Osteocyte (in vitro differentiated cells): ENCODE results near the gene TMA7B. TPM values are rescaled to one million over a fixed set of nuclear protein-coding genes. Genes with fewer than 3 reads are reported as not detected.
A peak's percentile ranks its signal among the peaks of the same experiment; 100 is the strongest.

Experiments used
- DNase-seq: peaks from one replicate; pipeline ENCODE4 v3.0.0; 2021; ENCODE audit warnings: mixed read lengths; ENCODE audit not compliant: unreplicated experiment; ENCODE audit errors: extremely low spot score
- H3K27ac Mint-ChIP-seq: one replicate; pipeline ENCODE4 v1.8.0; 2021; ENCODE audit warnings: mild to moderate bottlenecking, mixed read lengths; ENCODE audit not compliant: unreplicated experiment
- H3K27me3 Mint-ChIP-seq: one replicate; pipeline ENCODE4 v1.8.0; 2021; ENCODE audit warnings: mixed read lengths; ENCODE audit not compliant: unreplicated experiment
- H3K36me3 Mint-ChIP-seq: one replicate; pipeline ENCODE4 v1.8.0; 2021; ENCODE audit warnings: mixed read lengths; ENCODE audit not compliant: unreplicated experiment
- H3K4me1 Mint-ChIP-seq: one replicate; pipeline ENCODE4 v1.8.0; 2021; ENCODE audit warnings: mixed read lengths; ENCODE audit not compliant: unreplicated experiment
- H3K4me3 Mint-ChIP-seq: one replicate; pipeline ENCODE4 v1.8.0; 2021; ENCODE audit warnings: mild to moderate bottlenecking, moderate library complexity, mixed read lengths; ENCODE audit not compliant: unreplicated experiment
- H3K9me3 Mint-ChIP-seq: one replicate; pipeline ENCODE4 v1.8.0; 2021; ENCODE audit warnings: mixed read lengths; ENCODE audit not compliant: unreplicated experiment
- CTCF ChIP-seq: fragments of 200-600 bp; sonication (generic); IDR thresholded peaks from 2 replicates; pipeline ENCODE4 v1.5.0; 2021; ENCODE audit warnings: antibody characterized with exemption, mild to moderate bottlenecking, moderate library complexity
- total RNA-seq: library from RNA; stranded (reverse); gene quantifications from 2 replicates; pipeline ENCODE4 v1.2.1, GENCODE V29; 2021

TMA7B gene
- total RNA-seq, 1 donor from 2014 or later = not detected

- peaks cover 16% of the 10 kb centered on the region for H3K4me1 Mint-ChIP-seq
- peak overlapping the region; percentile 48 for H3K27ac Mint-ChIP-seq
- peaks cover 17% of the 10 kb centered on the region for H3K27me3 Mint-ChIP-seq
- no peak for DNase-seq
- H3K9me3 Mint-ChIP-seq = no peaks in the 10 kb centered on the region
- peaks cover 2% of the 10 kb centered on the region for H3K36me3 Mint-ChIP-seq
- H3K4me3 Mint-ChIP-seq = no peak overlapping the region
- TF ChIP-seq CTCF = no peak
Observed at GRCh38 chr22:39954584-39955055, 5.6 kb upstream of the TMA7B start.

- no peak for DNase-seq
- no peaks in the 10 kb centered on the region for H3K9me3 Mint-ChIP-seq
- TF ChIP-seq CTCF = no peak
- no peak overlapping the region for H3K27ac Mint-ChIP-seq
- H3K4me3 Mint-ChIP-seq = no peak overlapping the region
- H3K4me1 Mint-ChIP-seq = peaks cover 20% of the 10 kb centered on the region
- H3K36me3 Mint-ChIP-seq = peaks cover 2% of the 10 kb centered on the region
- H3K27me3 Mint-ChIP-seq = peaks cover 10% of the 10 kb centered on the region
Observed at GRCh38 chr22:39955675-39956074, 4.5 kb upstream of the TMA7B start.

GRCh38 chr22:39956932-39957664 lies 3.1 kb upstream of the TMA7B start:
- DNase-seq = no peak
- Mint-ChIP-seq H3K27me3 (peaks cover 8% of the 10 kb centered on the region), H3K4me3 (no peak overlapping the region), H3K27ac (no peak overlapping the region), H3K4me1 (peaks cover 29% of the 10 kb centered on the region), H3K36me3 (peaks cover 2% of the 10 kb centered on the region), H3K9me3 (no peaks in the 10 kb centered on the region)
- no peak for TF ChIP-seq CTCF

GRCh38 chr22:39958009-39958711 lies 2.0 kb upstream of the TMA7B start:
- DNase-seq = no peak
- H3K4me3 Mint-ChIP-seq = no peak overlapping the region
- H3K9me3 Mint-ChIP-seq = no peaks in the 10 kb centered on the region
- no peak for TF ChIP-seq CTCF
- no peak overlapping the region for H3K27ac Mint-ChIP-seq
- peaks cover 2% of the 10 kb centered on the region for H3K36me3 Mint-ChIP-seq
- peaks cover 5% of the 10 kb centered on the region for H3K27me3 Mint-ChIP-seq
- peaks cover 29% of the 10 kb centered on the region for H3K4me1 Mint-ChIP-seq

- H3K4me3 Mint-ChIP-seq = no peak overlapping the region
- no peak for DNase-seq
- no peaks in the 10 kb centered on the region for H3K36me3 Mint-ChIP-seq
- TF ChIP-seq CTCF = no peak
- peaks cover 5% of the 10 kb centered on the region for H3K27me3 Mint-ChIP-seq
- no peaks in the 10 kb centered on the region for H3K9me3 Mint-ChIP-seq
- peaks cover 29% of the 10 kb centered on the region for H3K4me1 Mint-ChIP-seq
- no peak overlapping the region for H3K27ac Mint-ChIP-seq
Observed at GRCh38 chr22:39958949-39959639, 1.1 kb upstream of the TMA7B start.
